ENCODE measurements around the gene TPRN. TPM values are rescaled to one million over a fixed set of nuclear protein-coding genes. Genes with fewer than 3 reads are reported as not detected.

The TPRN gene
- total and polyA plus RNA-seq, 2 of the 4 experiments (the other 2 are of a cell fraction): 1.8 to 5.3 TPM

DNA sequence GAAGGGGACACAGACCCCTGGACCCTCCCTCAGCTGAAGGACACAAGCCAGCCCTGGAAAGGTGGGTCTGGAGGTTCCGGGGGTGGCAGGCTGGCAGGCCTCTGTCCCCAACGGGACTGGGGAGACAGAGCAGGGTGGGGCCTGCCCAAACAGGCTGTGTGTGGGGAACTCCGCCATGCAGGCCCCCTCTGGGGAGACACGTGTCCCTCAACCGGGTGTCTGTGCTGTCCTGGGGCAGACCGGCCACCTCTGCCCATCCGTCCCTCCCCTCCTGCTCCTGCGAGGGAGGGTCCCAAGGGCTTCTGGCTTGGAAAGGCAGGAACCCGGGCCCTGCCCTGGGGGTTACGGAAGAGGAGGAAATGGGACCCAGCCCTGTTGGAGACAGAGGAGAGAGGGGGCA is 31.6 kb upstream of the TPRN start:
- CTCF ChIA-PET: no interaction called here
- 86% methylated on average over 2 of the region's 10 CpGs; no CpG with 5 or more reads in 1 of the 2 experiments for WGBS, 2 experiments (ENCODE audit: extremely low coverage in 2 of 2, insufficient read length in 1 of 2)
- peaks cover 4% of the 10 kb centered on the region; the same call in 1 of the 2 replicates for H3K4me1 ChIP-seq (ENCODE audit: control insufficient read depth, insufficient read depth, low read length)
- H3K9me1 ChIP-seq (ENCODE audit: insufficient read depth, low read length): no peaks in the 10 kb centered on the region
- no peak overlapping the region for H3K4me2 ChIP-seq (ENCODE audit: low read depth, low read length)
- in situ Hi-C loops (cut with MboI; ENCODE audit: low sequenced_read_pairs) (no loop called here), intact Hi-C loops (cut with micrococcal nuclease) (no loop called here), dilution Hi-C loops (cut with HindIII; ENCODE audit: low sequenced_read_pairs, unreplicated experiment) (no loop called here)
- H3K4ac ChIP-seq (ENCODE audit: low read depth, low read length): no peak overlapping the region
- H3K23ac ChIP-seq (ENCODE audit: low read depth, low read length): no peak overlapping the region
- no peak overlapping the region for H2BK20ac ChIP-seq (ENCODE audit: low read depth, low read length)
- H3K56ac ChIP-seq (ENCODE audit: extremely low read depth, insufficient read depth, low read length): no peak overlapping the region
- H4K20me1 ChIP-seq (ENCODE audit: insufficient read depth, low read length): peaks cover 3% of the 10 kb centered on the region; the same call in 1 of the 2 replicates
- no peak overlapping the region for H3K18ac ChIP-seq (ENCODE audit: low read depth, low read length)
- DNase-seq: no peak
- no peak overlapping the region for H3K4me3 ChIP-seq (ENCODE audit: insufficient read depth, low read depth, low read length)
- TF ChIP-seq POLR2A (IDR thresholded peaks at IDR 0.05; ENCODE audit: low read depth, low read length) (no peak), CEBPB (IDR thresholded peaks at IDR 0.05; ENCODE audit: low read depth, low read length) (no peak), NFE2L2 (IDR thresholded peaks at IDR 0.05; ENCODE audit: low read depth, low read length) (no peak), CHD1 (IDR thresholded peaks at IDR 0.05; ENCODE audit: low read depth, low read length) (no peak), RFX5 (IDR thresholded peaks at IDR 0.05; ENCODE audit: low read depth, low read length) (no peak), MAZ (IDR thresholded peaks at IDR 0.05; ENCODE audit: borderline replicate concordance, low read depth, low read length) (no peak), FOS (IDR thresholded peaks at IDR 0.05; ENCODE audit: low read depth, low read length) (no peak)
- TF ChIP-seq, protein P1, sequence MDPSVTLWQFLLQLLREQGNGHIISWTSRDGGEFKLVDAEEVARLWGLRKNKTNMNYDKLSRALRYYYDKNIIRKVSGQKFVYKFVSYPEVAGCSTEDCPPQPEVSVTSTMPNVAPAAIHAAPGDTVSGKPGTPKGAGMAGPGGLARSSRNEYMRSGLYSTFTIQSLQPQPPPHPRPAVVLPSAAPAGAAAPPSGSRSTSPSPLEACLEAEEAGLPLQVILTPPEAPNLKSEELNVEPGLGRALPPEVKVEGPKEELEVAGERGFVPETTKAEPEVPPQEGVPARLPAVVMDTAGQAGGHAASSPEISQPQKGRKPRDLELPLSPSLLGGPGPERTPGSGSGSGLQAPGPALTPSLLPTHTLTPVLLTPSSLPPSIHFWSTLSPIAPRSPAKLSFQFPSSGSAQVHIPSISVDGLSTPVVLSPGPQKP (IDR thresholded peaks at IDR 0.05; ENCODE audit: borderline replicate concordance, low read depth, low read length): no peak
- TF ChIP-seq, protein P2, sequence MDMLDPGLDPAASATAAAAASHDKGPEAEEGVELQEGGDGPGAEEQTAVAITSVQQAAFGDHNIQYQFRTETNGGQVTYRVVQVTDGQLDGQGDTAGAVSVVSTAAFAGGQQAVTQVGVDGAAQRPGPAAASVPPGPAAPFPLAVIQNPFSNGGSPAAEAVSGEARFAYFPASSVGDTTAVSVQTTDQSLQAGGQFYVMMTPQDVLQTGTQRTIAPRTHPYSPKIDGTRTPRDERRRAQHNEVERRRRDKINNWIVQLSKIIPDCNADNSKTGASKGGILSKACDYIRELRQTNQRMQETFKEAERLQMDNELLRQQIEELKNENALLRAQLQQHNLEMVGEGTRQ (IDR thresholded peaks at IDR 0.05; ENCODE audit: low read depth, low read length): no peak
- H2BK15ac ChIP-seq (ENCODE audit: low read depth, low read length): no peak overlapping the region
- peaks cover 1% of the 10 kb centered on the region; the same call in 1 of the 2 replicates for H3K27me3 ChIP-seq (ENCODE audit: control insufficient read depth, insufficient read depth, low read length)
- H4K8ac ChIP-seq (ENCODE audit: low read depth in 2 of 2, low read length in 2 of 2): no peak overlapping the region
- H2AK9ac ChIP-seq (replicated peaks; ENCODE audit: low read depth, low read length, poor library complexity): no peak overlapping the region
- no peak overlapping the region for H2BK5ac ChIP-seq (ENCODE audit: low read depth, low read length, poor library complexity, severe bottlenecking)
- H3K9me3 ChIP-seq (ENCODE audit: control insufficient read depth, insufficient read depth, low read length): no peaks in the 10 kb centered on the region
- H4K5ac ChIP-seq (ENCODE audit: low read depth, low read length): no peak overlapping the region
- H3K27ac ChIP-seq (ENCODE audit: insufficient read depth, low read length): no peak overlapping the region
- POLR2A ChIA-PET (ENCODE audit: unreplicated experiment): no interaction called here
- no peak for ATAC-seq (ENCODE audit: low read depth)
- H3K79me1 ChIP-seq (ENCODE audit: low read depth in 1 of 2, low read length in 2 of 2): peaks cover 0 to 6% of the 10 kb centered on the region in 2 experiments; a peak in 2 of 4 replicates
- no peak overlapping the region for H3K14ac ChIP-seq (replicated peaks; ENCODE audit: low read depth, low read length)
- H3K9ac ChIP-seq (ENCODE audit: low read depth, low read length): no peak overlapping the region
- BruUV-seq (replicated peaks): no TSS peak
- no peak overlapping the region for H4K91ac ChIP-seq (ENCODE audit: insufficient read depth, low read depth, low read length)
- no peak overlapping the region for H2AK5ac ChIP-seq (ENCODE audit: low read depth, low read length)
- no peak overlapping the region for H2BK120ac ChIP-seq (ENCODE audit: low read depth, low read length)
- H3K36me3 ChIP-seq (ENCODE audit: control insufficient read depth, insufficient read depth, low read length): no peaks in the 10 kb centered on the region
- no peak overlapping the region for H2AFZ ChIP-seq (replicated peaks; ENCODE audit: low read length, poor library complexity)
